Measurements from ENCODE around the gene GLRX.
"Not testable (repeated sequence)": the region's sequence is repeated elsewhere in the genome, so short reads cannot be mapped to it uniquely, and the experiment has no call there.

GLRX gene

GRCh38 chr5:95826949-95827891, 4.7 kb upstream of the GLRX start:
- DNase-seq (ENCODE audit: low spot score): no peak

- DNase-seq (ENCODE audit: low spot score): no peak
These were observed 3.0 kb upstream of the GLRX start for GRCh38 chr5:95825495-95825894.

- no peak for DNase-seq (ENCODE audit: low spot score)
These were observed 2.2 kb upstream of the GLRX start for GRCh38 chr5:95824747-95825146.

GRCh38 chr5:95823738-95824609, 1.4 kb upstream of the GLRX start:
- no peak for DNase-seq (ENCODE audit: low spot score)

- no peak for DNase-seq (ENCODE audit: low spot score)
These were observed 752 bp upstream of the GLRX start for GRCh38 chr5:95823218-95823737.

- peak; percentile 51 for DNase-seq (ENCODE audit: low spot score)
These were observed 434 bp downstream of the GLRX start for GRCh38 chr5:95822043-95822541.

- no peak for DNase-seq (ENCODE audit: low spot score)
These were observed 1.2 kb downstream of the GLRX start for GRCh38 chr5:95821110-95822021.

- peak; percentile 60 for DNase-seq (ENCODE audit: low spot score)
These were observed 4.1 kb downstream of the GLRX start for GRCh38 chr5:95818181-95819147.

GRCh38 chr5:95817430-95817829, 5.1 kb downstream of the GLRX start:
- no peak for DNase-seq (ENCODE audit: low spot score)

GRCh38 chr5:95816776-95817175, 5.8 kb downstream of the GLRX start:
- DNase-seq (ENCODE audit: low spot score): no peak

- no peak for DNase-seq (ENCODE audit: low spot score)
These were observed 6.2 kb downstream of the GLRX start for GRCh38 chr5:95816341-95816740.

- no peak for DNase-seq (ENCODE audit: low spot score)
These were observed 7.3 kb downstream of the GLRX start for GRCh38 chr5:95815155-95815729.

GRCh38 chr5:95813035-95813434, 9.5 kb downstream of the GLRX start:
- DNase-seq (ENCODE audit: low spot score): not testable (repeated sequence)

- DNase-seq (ENCODE audit: low spot score): no peak
These were observed 10.5 kb downstream of the GLRX start for GRCh38 chr5:95812074-95812471.

GRCh38 chr5:95811461-95812073, 11.0 kb downstream of the GLRX start:
- not testable (repeated sequence) for DNase-seq (ENCODE audit: low spot score)

GRCh38 chr5:95811126-95811423, 11.5 kb downstream of the GLRX start:
- DNase-seq (ENCODE audit: low spot score): not testable (repeated sequence)

GRCh38 chr5:95810305-95811125, 12.0 kb downstream of the GLRX start:
- no peak for DNase-seq (ENCODE audit: low spot score)

- DNase-seq (ENCODE audit: low spot score): peak; percentile 33
These were observed 13.0 kb downstream of the GLRX start for GRCh38 chr5:95809414-95809960.

Measured in globus pallidus (tissue), 1 donor.